NCI-H1092 treated with DMSO at 0.1 percent for 48 hours (cell line): ENCODE results near the gene ZNRF1.

Experiments
- DNase-seq: peaks from one replicate; lab custom pipeline; 2025; lab: John Stamatoyannopoulos, UW

The ZNRF1 gene

GRCh38 chr16:75061669-75062068 lies 62.8 kb downstream of the ZNRF1 start:
- no peak for DNase-seq

- no peak for DNase-seq
Observed at GRCh38 chr16:75062135-75062975, 63.5 kb downstream of the ZNRF1 start.

- DNase-seq: no peak
Observed at GRCh38 chr16:75062976-75063346, 64.1 kb downstream of the ZNRF1 start.

- DNase-seq: no peak
Observed at GRCh38 chr16:75063549-75064088, 64.8 kb downstream of the ZNRF1 start.

GRCh38 chr16:75064403-75065148 lies 65.8 kb downstream of the ZNRF1 start:
- no peak for DNase-seq

GRCh38 chr16:75065149-75065505 lies 66.3 kb downstream of the ZNRF1 start:
- no peak for DNase-seq

GRCh38 chr16:75065521-75066149 lies 66.8 kb downstream of the ZNRF1 start:
- DNase-seq: no peak

- DNase-seq: no peak
Observed at GRCh38 chr16:75066861-75067447, 68.1 kb downstream of the ZNRF1 start.

- no peak for DNase-seq
Observed at GRCh38 chr16:75068085-75069031, 69.5 kb downstream of the ZNRF1 start.

- peak; percentile 37 for DNase-seq
Observed at GRCh38 chr16:75070012-75070841, 71.4 kb downstream of the ZNRF1 start.

- no peak for DNase-seq
Observed at GRCh38 chr16:75071621-75072020, 72.8 kb downstream of the ZNRF1 start.

- no peak for DNase-seq
Observed at GRCh38 chr16:75072239-75072947, 73.6 kb downstream of the ZNRF1 start.

- no peak for DNase-seq
Observed at GRCh38 chr16:75073545-75074303, 74.9 kb downstream of the ZNRF1 start.

- DNase-seq: no peak
Observed at GRCh38 chr16:75074304-75074793, 75.5 kb downstream of the ZNRF1 start.

- no peak for DNase-seq
Observed at GRCh38 chr16:75074920-75075687, 76.3 kb downstream of the ZNRF1 start.

GRCh38 chr16:75075688-75076268 lies 77.0 kb downstream of the ZNRF1 start:
- peak; percentile 33 for DNase-seq

- DNase-seq: no peak
Observed at GRCh38 chr16:75078886-75079285, 80.1 kb downstream of the ZNRF1 start.
